Endothelial cell of umbilical vein (primary cell): ENCODE measurements around the gene PARD3B. TPM values are rescaled to one million over a fixed set of nuclear protein-coding genes. Genes with fewer than 3 reads are reported as not detected.

Source experiments
- BruUV-seq: library from RNA; stranded (reverse); fragments of 400-500 nt; replicated peaks from 2 replicates; lab custom pipeline; 2021; lab: Mats Ljungman, UMichigan
- CTCF ChIA-PET: fragments of 300-600, 350-600 bp; sonication (Branson Sonifier 250); formaldehyde crosslinking; loops from one replicate; lab custom pipeline; 2021; ENCODE audit warnings: antibody characterized with exemption, inconsistent platforms; lab: Charles Lee
- POLR2A ChIA-PET: fragments of 300-600, 350-600 bp; sonication (Branson Sonifier 250); formaldehyde crosslinking; loops from one replicate; lab custom pipeline; 2021; ENCODE audit warnings: antibody characterized with exemption, inconsistent platforms; lab: Charles Lee
- DNase-seq: peaks from one replicate; pipeline ENCODE4 v3.0.0-alpha.2; 2011; ENCODE audit warnings: low read depth, low spot score
- FAIRE-seq: peaks from 2 replicates; lab custom pipeline; 2011; peaks lifted over from hg19 to GRCh38; lab: Jason Lieb, UNC
- H2AFZ ChIP-seq: 2 replicates; pipeline ENCODE4 v1.6.0; 2012; ENCODE audit warnings: low read depth, low read length, control low read depth, inconsistent platforms
- H3K27ac ChIP-seq: 2 replicates; pipeline ENCODE4 v1.5.1; 2011; ENCODE audit warnings: low read depth, mild to moderate bottlenecking, control low read depth, low read length, moderate library complexity; ENCODE audit not compliant: insufficient read depth
- H3K27me3 ChIP-seq, 2 experiments: 2 replicates each; pipeline versions ENCODE4 v1.6.0 to v1.6.1; 2011; ENCODE audit warnings: low read length in 2 of 2, mixed read lengths in 1 of 2; ENCODE audit not compliant: control insufficient read depth in 2 of 2, insufficient read depth in 2 of 2
- H3K36me3 ChIP-seq, 2 experiments: 2 replicates in 1 of 2; 3 replicates in 1 of 2; pipeline ENCODE4 v1.5.1; 2011; ENCODE audit warnings: low read length in 2 of 2, mild to moderate bottlenecking in 1 of 2, moderate library complexity in 1 of 2; ENCODE audit not compliant: control insufficient read depth in 2 of 2, insufficient read depth in 2 of 2; ENCODE audit errors: extremely low read depth in 1 of 2
- H3K4me1 ChIP-seq: 3 replicates; pipeline ENCODE4 v1.5.1; 2011; ENCODE audit warnings: mild to moderate bottlenecking, low read length; ENCODE audit not compliant: control insufficient read depth, insufficient read depth; ENCODE audit errors: extremely low read depth
- H3K4me2 ChIP-seq: 2 replicates; pipeline ENCODE4 v1.6.1; 2011; ENCODE audit warnings: low read length, control low read depth, mixed read lengths; ENCODE audit not compliant: insufficient read depth
- H3K4me3 ChIP-seq, 3 experiments: fragments of 200-600 bp in 1 of 3; sonication (generic), shearing (Covaris generic) in 1 of 3; replicated peaks in 1 of 3; 2 replicates each; pipeline ENCODE4 v1.5.1; 2011 to 2016; ENCODE audit warnings: control low read depth in 3 of 3, low read length in 3 of 3, mild to moderate bottlenecking in 2 of 3, inconsistent platforms in 1 of 3, low read depth in 1 of 3, moderate library complexity in 1 of 3; ENCODE audit not compliant: insufficient read depth in 1 of 3
- H3K79me2 ChIP-seq: 2 replicates; pipeline ENCODE4 v1.6.0; 2012; ENCODE audit warnings: low read length, inconsistent platforms; ENCODE audit not compliant: control insufficient read depth, insufficient read depth
- H3K9ac ChIP-seq: replicated peaks from 2 replicates; pipeline ENCODE3; 2011; ENCODE audit warnings: low read length, control low read depth; ENCODE audit not compliant: insufficient read depth; ENCODE audit errors: extremely low read depth
- H3K9me1 ChIP-seq: replicated peaks from 3 replicates; pipeline ENCODE4 v1.6.0; 2011; ENCODE audit warnings: mild to moderate bottlenecking, low read length; ENCODE audit not compliant: control insufficient read depth, insufficient read depth; ENCODE audit errors: extremely low read depth
- H3K9me3 ChIP-seq: replicated peaks from 2 replicates; pipeline ENCODE4 v1.5.1; 2012; ENCODE audit warnings: low read length, inconsistent platforms; ENCODE audit not compliant: control insufficient read depth, insufficient read depth
- H4K20me1 ChIP-seq: replicated peaks from 2 replicates; pipeline ENCODE3; 2011; ENCODE audit warnings: mild to moderate bottlenecking, low read length; ENCODE audit not compliant: control insufficient read depth, insufficient read depth; ENCODE audit errors: extremely low read depth
- CTCF ChIP-seq, 2 donors: IDR thresholded peaks; 1 replicate in 1 of 2; 2 replicates in 1 of 2; pipeline ENCODE4 v1.5.1; 2011; ENCODE audit warnings: low read length in 2 of 2, mild to moderate bottlenecking in 2 of 2, moderate library complexity in 2 of 2, control low read depth in 1 of 2, inconsistent platforms in 1 of 2, low read depth in 1 of 2; ENCODE audit not compliant: insufficient read depth in 1 of 2; ENCODE audit errors: extremely low read depth in 1 of 2
- EZH2 ChIP-seq: IDR thresholded peaks from 2 replicates; pipeline ENCODE4 v1.6.1; 2012; ENCODE audit warnings: borderline replicate concordance, low read depth, mild to moderate bottlenecking, moderate library complexity, low read length, inconsistent platforms; ENCODE audit not compliant: severe bottlenecking
- FOS ChIP-seq: IDR thresholded peaks from 2 replicates; pipeline ENCODE4 v1.6.1; 2011; ENCODE audit warnings: mild to moderate bottlenecking, low read length, moderate library complexity, borderline replicate concordance; ENCODE audit not compliant: insufficient read depth
- GATA2 ChIP-seq: IDR thresholded peaks from 2 replicates; pipeline ENCODE4 v1.7.0; 2011; ENCODE audit warnings: low read depth, mild to moderate bottlenecking, moderate library complexity, mixed read lengths, low read length; ENCODE audit not compliant: insufficient read length, insufficient read depth
- JUN ChIP-seq: IDR thresholded peaks from 2 replicates; pipeline ENCODE4 v1.6.1; 2011; ENCODE audit warnings: borderline replicate concordance, low read depth; ENCODE audit not compliant: insufficient read length, insufficient read depth
- MAX ChIP-seq: IDR thresholded peaks from 2 replicates; pipeline ENCODE4 v1.6.1; 2011; ENCODE audit not compliant: insufficient read depth, insufficient read length
- MYC ChIP-seq: IDR thresholded peaks from one replicate; pipeline ENCODE4 v1.6.1; 2011; ENCODE audit warnings: mild to moderate bottlenecking, low read depth, low read length
- POLR2AphosphoS5 ChIP-seq: IDR thresholded peaks from 2 replicates; pipeline ENCODE4 v1.6.1; 2012; ENCODE audit warnings: low read depth, mild to moderate bottlenecking, control low read depth, low read length, moderate library complexity; ENCODE audit not compliant: insufficient read depth
- dilution Hi-C: fragments of 300-500 bp; cut with MboI; formaldehyde crosslinking; loops from one replicate; pipeline ENCODE4 v1.15.0; 2019; ENCODE audit warnings: low sequenced_read_pairs; ENCODE audit not compliant: extremely low pct_ligation_motif_present
- intact Hi-C: fragments of 100-400 bp; cut with micrococcal nuclease; formaldehyde crosslinking; loops from one replicate; pipeline ENCODE4 v1.10.0; 2022
- polyA plus RNA-seq, 4 experiments: library from polyadenylated mRNA; depleted of rRNA in 3 of 4; stranded (reverse) in 3 of 4; unstranded in 1 of 4; fragments of >200 nt; gene quantifications; 2 replicates each; pipeline versions ENCODE4 v1.2.1 to v1.2.3, GENCODE V29; 2011 to 2012; ENCODE audit warnings: missing spikeins in 1 of 4
- total RNA-seq: library from RNA; stranded (reverse); gene quantifications from 2 replicates; pipeline ENCODE4 v1.2.3, GENCODE V29; 2021

PARD3B gene
- total and polyA plus RNA-seq, 2 donors (not counting 3 experiments of a cell fraction or from before 2014, with no cell fraction given), result 2.2 to 30.9 TPM

- no peak for TF ChIP-seq POLR2AphosphoS5
- dilution Hi-C loops, result no loop called here
- DNase-seq, result no peak
- Histone ChIP-seq H3K9ac (no peak overlapping the region), H3K9me1 (peaks cover 2% of the 10 kb centered on the region), H3K27me3 (no peaks in the 10 kb centered on the region), H3K79me2 (no peaks in the 10 kb centered on the region), H4K20me1 (no peaks in the 10 kb centered on the region), H3K4me1 (peaks cover 13% of the 10 kb centered on the region), H3K4me2 (no peak overlapping the region), H3K36me3 (no peaks in the 10 kb centered on the region), H2AFZ (no peak overlapping the region), H3K9me3 (no peaks in the 10 kb centered on the region), H3K27ac (no peak overlapping the region), H3K4me3 (no peak overlapping the region)
- CTCF ChIA-PET, result interaction anchor here (1.8 kb wide), 1 partner anchor 116 kb away, joined by 4 read pairs; no protein-coding TSS in a partner anchor
- intact Hi-C loops, result loop anchor here (10.0 kb wide), 2 partner anchors 698 to 908 kb away; no protein-coding TSS in a partner anchor
- BruUV-seq, result no TSS peak
- FAIRE-seq, result no peak
- POLR2A ChIA-PET, result interaction anchor here (0.6 kb wide), 1 partner anchor 531 kb away, joined by 3 read pairs; no protein-coding TSS in a partner anchor
These were observed 477.6 kb downstream of the PARD3B start for GRCh38 chr2:205022841-205023240.

- Histone ChIP-seq H3K9me1 (peaks cover 2% of the 10 kb centered on the region), H3K27me3 (no peaks in the 10 kb centered on the region), H2AFZ (peak overlapping the region; percentile 4), H3K27ac (peak overlapping the region; percentile 44), H3K9ac (no peak overlapping the region), H3K4me1 (peaks cover 13% of the 10 kb centered on the region), H4K20me1 (no peaks in the 10 kb centered on the region), H3K36me3 (no peaks in the 10 kb centered on the region), H3K4me2 (peak overlapping the region; percentile 33), H3K79me2 (no peaks in the 10 kb centered on the region), H3K9me3 (no peaks in the 10 kb centered on the region), H3K4me3 (peak overlapping the region in 1 of 3 experiments; percentile 1)
- BruUV-seq, result no TSS peak
- POLR2A ChIA-PET, result no interaction called here
- no peak for TF ChIP-seq CTCF (IDR thresholded peaks at IDR 0.05; ENCODE audit: extremely low read depth in 1 of 2, insufficient read depth in 1 of 2, low read depth in 1 of 2, low read length in 2 of 2)
- TF ChIP-seq MAX, result no peak
- TF ChIP-seq EZH2, result no peak
- no peak for TF ChIP-seq MYC
- peak; percentile 61 for TF ChIP-seq GATA2
- TF ChIP-seq POLR2AphosphoS5, result peak; percentile 67
- TF ChIP-seq JUN, result peak; percentile 95
- peak; percentile 99 for TF ChIP-seq FOS
- CTCF ChIA-PET, result no interaction called here
- intact Hi-C loops (loop anchor here (10.0 kb wide), 2 partner anchors 700 to 910 kb away; no protein-coding TSS in a partner anchor), dilution Hi-C loops (no loop called here)
- FAIRE-seq, result peak; percentile 98
- DNase-seq, result peak; percentile 96
These were observed 479.7 kb downstream of the PARD3B start for GRCh38 chr2:205024822-205025518.
